Parathyroid adenoma (tissue), 2 donors: ENCODE measurements around the gene SIGLEC8.

Source experiments
- H2AFZ ChIP-seq: fragments of 300-600 bp; sonication (generic); one replicate; pipeline ENCODE4 v1.7.0; 2017; ENCODE audit warnings: antibody characterized with exemption, mild to moderate bottlenecking
- H3K27ac ChIP-seq: fragments of 300-600 bp; sonication (generic); one replicate; pipeline ENCODE4 v1.7.0; 2017
- H3K27me3 ChIP-seq: fragments of 300-600 bp; sonication (generic); one replicate; pipeline ENCODE4 v1.7.0; 2017; ENCODE audit warnings: low read length; ENCODE audit not compliant: control insufficient read depth, insufficient read depth
- H3K36me3 ChIP-seq: fragments of 300-600 bp; sonication (generic); one replicate; pipeline ENCODE4 v1.7.0; 2017; ENCODE audit warnings: low read length; ENCODE audit not compliant: control insufficient read depth, insufficient read depth
- H3K4me1 ChIP-seq: fragments of 300-600 bp; sonication (generic); one replicate; pipeline ENCODE4 v1.7.0; 2017; ENCODE audit warnings: control low read depth
- H3K4me2 ChIP-seq: fragments of 300-600 bp; sonication (generic); one replicate; pipeline ENCODE4 v1.7.0; 2017; ENCODE audit warnings: low read length
- H3K4me3 ChIP-seq: fragments of 300-600 bp; sonication (generic); one replicate; pipeline ENCODE4 v1.7.0; 2017; ENCODE audit warnings: low read depth, low read length
- H3K79me2 ChIP-seq: fragments of 300-600 bp; sonication (generic); one replicate; pipeline ENCODE4 v1.7.0; 2017; ENCODE audit warnings: control low read depth
- H3K9ac ChIP-seq: fragments of 300-600 bp; sonication (generic); one replicate; pipeline ENCODE4 v1.7.0; 2017; ENCODE audit warnings: mild to moderate bottlenecking
- H3K9me3 ChIP-seq: fragments of 300-600 bp; sonication (generic); one replicate; pipeline ENCODE4 v1.7.0; 2017; ENCODE audit warnings: low read length; ENCODE audit not compliant: control insufficient read depth
- TF ChIP-seq, protein P1 (sequence below): fragments of 300-600 bp; sonication (generic); IDR thresholded peaks from one replicate; pipeline ENCODE4 v1.7.0; 2017; ENCODE audit warnings: antibody characterized with exemption, mild to moderate bottlenecking
- donor health status: primary hyperparathyroidism.

Gene SIGLEC8

GRCh38 chr19:51476164-51476563, 17.9 kb upstream of the SIGLEC8 start:
- Histone ChIP-seq H2AFZ (no peak overlapping the region), H3K4me1 (no peaks in the 10 kb centered on the region), H3K9me3 (no peaks in the 10 kb centered on the region), H3K79me2 (no peaks in the 10 kb centered on the region), H3K36me3 (no peaks in the 10 kb centered on the region), H3K27ac (no peak overlapping the region), H3K4me2 (no peak overlapping the region), H3K4me3 (no peak overlapping the region), H3K27me3 (no peaks in the 10 kb centered on the region), H3K9ac (no peak overlapping the region)
- TF ChIP-seq, protein P1, sequence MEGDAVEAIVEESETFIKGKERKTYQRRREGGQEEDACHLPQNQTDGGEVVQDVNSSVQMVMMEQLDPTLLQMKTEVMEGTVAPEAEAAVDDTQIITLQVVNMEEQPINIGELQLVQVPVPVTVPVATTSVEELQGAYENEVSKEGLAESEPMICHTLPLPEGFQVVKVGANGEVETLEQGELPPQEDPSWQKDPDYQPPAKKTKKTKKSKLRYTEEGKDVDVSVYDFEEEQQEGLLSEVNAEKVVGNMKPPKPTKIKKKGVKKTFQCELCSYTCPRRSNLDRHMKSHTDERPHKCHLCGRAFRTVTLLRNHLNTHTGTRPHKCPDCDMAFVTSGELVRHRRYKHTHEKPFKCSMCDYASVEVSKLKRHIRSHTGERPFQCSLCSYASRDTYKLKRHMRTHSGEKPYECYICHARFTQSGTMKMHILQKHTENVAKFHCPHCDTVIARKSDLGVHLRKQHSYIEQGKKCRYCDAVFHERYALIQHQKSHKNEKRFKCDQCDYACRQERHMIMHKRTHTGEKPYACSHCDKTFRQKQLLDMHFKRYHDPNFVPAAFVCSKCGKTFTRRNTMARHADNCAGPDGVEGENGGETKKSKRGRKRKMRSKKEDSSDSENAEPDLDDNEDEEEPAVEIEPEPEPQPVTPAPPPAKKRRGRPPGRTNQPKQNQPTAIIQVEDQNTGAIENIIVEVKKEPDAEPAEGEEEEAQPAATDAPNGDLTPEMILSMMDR, result no peak

DNA sequence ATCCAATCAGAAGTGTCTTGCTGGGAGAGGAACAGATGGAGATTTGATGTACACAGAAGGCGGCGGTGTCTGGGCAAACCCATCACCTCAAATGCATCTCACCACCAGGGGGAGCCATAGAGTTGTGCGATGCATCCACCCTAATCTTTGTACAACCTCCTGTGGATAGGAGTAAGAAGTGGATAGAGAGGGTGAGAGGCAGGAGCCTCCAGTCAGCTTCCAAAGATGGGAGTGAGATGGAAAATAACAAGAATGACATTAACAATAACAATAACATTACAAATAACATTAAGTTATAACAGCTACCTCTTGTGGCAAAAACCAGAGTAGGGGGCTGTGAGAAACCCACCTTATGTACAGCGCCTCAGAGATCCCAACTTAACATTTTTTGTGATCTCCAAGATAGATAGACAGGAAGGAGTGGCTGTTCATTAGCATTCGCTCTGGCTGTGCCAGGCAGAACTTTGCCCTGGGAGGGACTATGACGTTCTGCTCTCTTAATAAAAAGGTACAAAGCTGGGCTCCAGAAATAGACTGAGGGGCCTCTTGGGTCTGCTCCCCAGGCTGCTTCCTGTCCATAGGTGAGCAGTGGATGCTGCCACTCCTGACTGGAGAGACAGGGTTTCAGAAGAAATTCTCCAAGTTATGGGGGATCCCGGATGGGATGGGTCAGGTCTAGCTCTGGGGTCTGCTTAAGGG, 14.9 kb upstream of the SIGLEC8 start:
- no peaks in the 10 kb centered on the region for H3K79me2 ChIP-seq
- H3K9me3 ChIP-seq, result no peaks in the 10 kb centered on the region
- H3K9ac ChIP-seq, result no peak overlapping the region
- H2AFZ ChIP-seq, result no peak overlapping the region
- no peaks in the 10 kb centered on the region for H3K27me3 ChIP-seq
- no peaks in the 10 kb centered on the region for H3K36me3 ChIP-seq
- TF ChIP-seq, protein P1, result peak; percentile 89
- H3K27ac ChIP-seq, result no peak overlapping the region
- no peak overlapping the region for H3K4me2 ChIP-seq
- H3K4me3 ChIP-seq, result no peak overlapping the region
- H3K4me1 ChIP-seq, result no peaks in the 10 kb centered on the region

- H3K4me1 ChIP-seq, result no peaks in the 10 kb centered on the region
- no peaks in the 10 kb centered on the region for H3K27me3 ChIP-seq
- H3K4me3 ChIP-seq, result no peak overlapping the region
- H3K27ac ChIP-seq, result no peak overlapping the region
- H3K9me3 ChIP-seq, result no peaks in the 10 kb centered on the region
- H3K9ac ChIP-seq, result no peak overlapping the region
- no peak overlapping the region for H3K4me2 ChIP-seq
- H2AFZ ChIP-seq, result no peak overlapping the region
- no peaks in the 10 kb centered on the region for H3K36me3 ChIP-seq
- TF ChIP-seq, protein P1, result no peak
- H3K79me2 ChIP-seq, result no peaks in the 10 kb centered on the region
Observed at GRCh38 chr19:51472607-51473006, 14.4 kb upstream of the SIGLEC8 start.

- Histone ChIP-seq H3K4me2 (no peak overlapping the region), H3K79me2 (no peaks in the 10 kb centered on the region), H3K9ac (no peak overlapping the region), H2AFZ (no peak overlapping the region), H3K9me3 (no peaks in the 10 kb centered on the region), H3K4me1 (no peaks in the 10 kb centered on the region), H3K4me3 (no peak overlapping the region), H3K27me3 (no peaks in the 10 kb centered on the region), H3K36me3 (no peaks in the 10 kb centered on the region), H3K27ac (no peak overlapping the region)
- TF ChIP-seq, protein P1, result no peak
Observed at GRCh38 chr19:51471527-51471926, 13.3 kb upstream of the SIGLEC8 start.

GRCh38 chr19:51470966-51471365, 12.7 kb upstream of the SIGLEC8 start:
- Histone ChIP-seq H3K79me2 (no peaks in the 10 kb centered on the region), H3K4me1 (no peaks in the 10 kb centered on the region), H3K27ac (no peak overlapping the region), H3K9ac (no peak overlapping the region), H2AFZ (no peak overlapping the region), H3K9me3 (no peaks in the 10 kb centered on the region), H3K4me2 (no peak overlapping the region), H3K36me3 (no peaks in the 10 kb centered on the region), H3K4me3 (no peak overlapping the region), H3K27me3 (no peaks in the 10 kb centered on the region)
- TF ChIP-seq, protein P1, result no peak
